Heart right ventricle (tissue), 16 donors: ENCODE data around the gene MAPK7. TPM values are rescaled to one million over a fixed set of nuclear protein-coding genes. Genes with fewer than 3 reads are reported as not detected.

Source experiments
- ATAC-seq, 8 donors: fragments of 200-7000 bp; cut with Tn5 transposase; one replicate each; pipeline ENCODE4 v1.9.1; 2020; ENCODE audit warnings: mild to moderate bottlenecking in 8 of 8, moderate library complexity in 8 of 8, moderate number of reproducible peaks in 1 of 8
- DNase-seq, 2 donors: peaks; one replicate each; pipeline ENCODE4 v3.0.0-alpha.2; 2020
- H3K27ac ChIP-seq, 10 donors: fragments of 200-600 bp; sonication (generic) in 2 of 10; one replicate each; pipeline versions ENCODE4 v1.5.0 to v1.8.0; 2020 to 2022; ENCODE audit warnings: mild to moderate bottlenecking in 3 of 10
- H3K27me3 ChIP-seq, 7 donors: fragments of 200-600 bp; one replicate each; pipeline ENCODE4 v1.8.0; 2021 to 2022; ENCODE audit warnings: mild to moderate bottlenecking in 2 of 7
- H3K36me3 ChIP-seq, 9 donors: fragments of 200-600 bp; sonication (generic) in 1 of 9; one replicate each; pipeline versions ENCODE4 v1.5.0 to v1.8.0; 2020 to 2022; ENCODE audit warnings: mild to moderate bottlenecking in 2 of 9
- H3K4me1 ChIP-seq, 9 donors: fragments of 200-600 bp; sonication (generic) in 1 of 9; one replicate each; pipeline versions ENCODE4 v1.5.0 to v1.8.0; 2020 to 2022; ENCODE audit warnings: mild to moderate bottlenecking in 4 of 9
- H3K4me3 ChIP-seq, 10 donors: fragments of 200-600 bp; sonication (generic) in 2 of 10; one replicate each; pipeline versions ENCODE4 v1.5.0 to v1.8.0; 2020 to 2022; ENCODE audit warnings: mild to moderate bottlenecking in 7 of 10, moderate library complexity in 2 of 10
- H3K9me3 ChIP-seq, 11 donors: fragments of 200-600 bp in 10 of 11; sonication (generic) in 2 of 11; one replicate each; pipeline versions ENCODE4 v1.5.0 to v1.8.0; 2013 to 2022; ENCODE audit warnings: mild to moderate bottlenecking in 2 of 11, control low read depth in 1 of 11, moderate library complexity in 1 of 11
- WGBS, 2 donors: extraction: QIAGEN DNeasy Blood & Tissue Kit; methylation state at CpG; one replicate each; pipeline ENCODE4 v1.1.7; 2013; ENCODE audit warnings: inconsistent platforms in 1 of 2; 5-methylcytosine and 5-hydroxymethylcytosine counted together
- intact Hi-C, 10 donors: fragments of 100-400 bp; cut with DNase I; formaldehyde crosslinking; loops; one replicate each; pipeline versions ENCODE4 v1.11.1 to v1.14.2; 2022
- polyA plus RNA-seq, 2 donors: library from polyadenylated mRNA; stranded (reverse); fragments of 200-250 nt; gene quantifications; one replicate each; pipeline ENCODE4 v1.2.3, GENCODE V29; 2013
- total RNA-seq, 10 donors: library from RNA; stranded (reverse); fragmentation: NEBNext Ultra II Directional in 3 of 10; extraction: Animal tissue kit (Norgen Biotek cat#: 25700) in 3 of 10; gene quantifications; one replicate each; pipeline versions ENCODE4 v1.2.1 to v1.2.4, GENCODE V29; 2021 to 2023
- TF ChIP-seq, protein P1 (sequence below), 9 donors: fragments of 200-600 bp; sonication (generic) in 2 of 9; IDR thresholded peaks; one replicate each; pipeline versions ENCODE4 v1.5.0 to v1.8.0; 2021 to 2022; ENCODE audit warnings: antibody characterized with exemption in 9 of 9, mild to moderate bottlenecking in 5 of 9, moderate library complexity in 1 of 9
- donor health status: Arrhythmogenic right ventricular cardiomyopathy.
- donor health status: ischemic (EF 13 %, LVEDD 7.1; RV severe dilation, severe dysfunction).
- donor health status: healthy with polysubstance abuse.
- donor health status: DM: no; HTN: yes; CAD: no.
- donor health status: DM: no; HTN: no; CAD: no.
- donor health status: ischemic (EF 25% LVEDD 6.9; RV normal size, moderate dysfunction).
- donor health status: ischemic (EF 25% LVEDD 5.7; RV mildly dilated, moderate dysfunction).
- donor health status: healthy.
- donor health status: DM: yes; HTN: yes; CAD: no.
- donor health status: Ischemic cardiomyopathy.
- donor health status: ischemic (EF 35%, LVEDD 5.7; RV mildly dilated, moderate dysfunction).
- donor health status: nonischemic (EF 11% LVEDD 7.7; RV severe dilation, severe dysfunction).
- donor health status: DM: yes; HTN: yes; CAD: no.
- donor health status: PGD.
- donor health status: ischemic (EF 29% LVEDD 5.4; RV normal size, mild dysfunction).
- donor health status: nonischemic (EF 23%, LVEDD 6.1; RV moderate dilation, normal function).

The MAPK7 gene
- total and polyA plus RNA-seq, 12 donors = 7.3 to 16.6 (median 11.4) TPM

DNA sequence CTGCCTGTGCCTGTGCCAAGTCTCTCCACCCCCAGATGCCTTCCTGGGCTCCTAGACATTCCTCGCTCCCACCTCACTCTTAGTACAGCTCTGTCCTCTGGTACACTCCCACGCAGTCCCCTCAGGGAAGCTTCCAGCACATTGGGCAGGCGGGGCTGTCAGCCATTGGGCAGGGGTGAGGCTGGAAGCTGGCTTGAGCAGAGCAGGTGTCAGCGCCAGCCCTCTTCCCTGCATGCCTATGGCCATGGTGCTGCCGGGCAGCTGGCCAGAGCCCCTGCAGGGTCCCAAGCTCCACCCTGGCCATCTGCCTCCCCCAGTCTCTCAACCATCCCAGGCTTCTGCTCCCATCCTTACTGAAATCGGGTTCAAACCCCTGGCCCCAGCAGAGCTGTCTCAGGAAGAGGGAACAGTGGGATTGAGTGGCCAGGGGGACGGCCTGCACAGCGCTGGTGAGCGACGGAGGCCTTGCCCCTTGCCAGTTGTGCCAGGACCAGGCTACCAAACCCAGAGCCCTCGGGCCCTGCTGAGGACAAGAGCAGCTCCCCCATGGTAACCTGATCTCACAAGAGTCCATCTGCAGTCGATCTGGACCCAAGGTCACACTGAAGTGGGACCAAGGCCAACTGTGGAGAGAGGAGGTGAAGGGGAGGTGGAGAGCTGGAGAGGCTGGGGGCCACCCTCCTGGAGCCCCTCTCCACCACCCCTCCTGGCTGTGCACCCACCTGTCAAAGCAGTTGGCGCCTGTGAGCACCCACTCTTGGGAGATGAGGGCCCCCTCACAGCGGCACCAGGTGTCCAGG, 13.4 kb upstream of the MAPK7 start:
- Histone ChIP-seq H3K9me3 (no peaks in the 10 kb centered on the region), H3K27me3 (no peaks in the 10 kb centered on the region), H3K36me3 (no peaks in the 10 kb centered on the region), H3K4me3 (no peak overlapping the region), H3K27ac (no peak overlapping the region), H3K4me1 (peaks cover 0 to 34% (median 17%) of the 10 kb centered on the region in 9 donors)
- WGBS, 2 donors = 82 to 84% methylated on average over 14 of the region's 14 CpGs
- DNase-seq (no peak), ATAC-seq (no peak)
- intact Hi-C loops = loop anchor here in 9 of 10 donors (5.0 to 10.0 kb wide), 7 partner anchors 42 to 402 kb away; no protein-coding TSS in a partner anchor
- TF ChIP-seq, protein P1, sequence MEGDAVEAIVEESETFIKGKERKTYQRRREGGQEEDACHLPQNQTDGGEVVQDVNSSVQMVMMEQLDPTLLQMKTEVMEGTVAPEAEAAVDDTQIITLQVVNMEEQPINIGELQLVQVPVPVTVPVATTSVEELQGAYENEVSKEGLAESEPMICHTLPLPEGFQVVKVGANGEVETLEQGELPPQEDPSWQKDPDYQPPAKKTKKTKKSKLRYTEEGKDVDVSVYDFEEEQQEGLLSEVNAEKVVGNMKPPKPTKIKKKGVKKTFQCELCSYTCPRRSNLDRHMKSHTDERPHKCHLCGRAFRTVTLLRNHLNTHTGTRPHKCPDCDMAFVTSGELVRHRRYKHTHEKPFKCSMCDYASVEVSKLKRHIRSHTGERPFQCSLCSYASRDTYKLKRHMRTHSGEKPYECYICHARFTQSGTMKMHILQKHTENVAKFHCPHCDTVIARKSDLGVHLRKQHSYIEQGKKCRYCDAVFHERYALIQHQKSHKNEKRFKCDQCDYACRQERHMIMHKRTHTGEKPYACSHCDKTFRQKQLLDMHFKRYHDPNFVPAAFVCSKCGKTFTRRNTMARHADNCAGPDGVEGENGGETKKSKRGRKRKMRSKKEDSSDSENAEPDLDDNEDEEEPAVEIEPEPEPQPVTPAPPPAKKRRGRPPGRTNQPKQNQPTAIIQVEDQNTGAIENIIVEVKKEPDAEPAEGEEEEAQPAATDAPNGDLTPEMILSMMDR (IDR thresholded peaks at IDR 0.05) = no peak

DNA sequence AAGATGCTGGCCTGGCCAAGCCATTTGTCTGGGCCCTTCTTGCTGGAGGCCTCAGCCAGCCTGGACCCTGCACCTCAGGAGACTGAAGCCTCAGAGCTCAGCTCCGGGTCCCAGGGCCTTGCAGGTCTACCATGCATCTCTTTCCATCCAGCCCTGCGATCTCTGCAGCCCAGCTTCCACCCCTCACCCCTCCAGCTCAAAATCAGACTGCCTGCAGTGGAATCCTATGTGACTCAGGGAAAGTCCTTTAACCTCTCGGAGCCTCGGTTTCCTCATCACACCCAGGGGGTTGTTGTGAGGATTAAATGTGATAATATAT, 12.8 kb upstream of the MAPK7 start:
- peaks cover under 1 to 39% (median 21%) of the 10 kb centered on the region in 9 donors for H3K4me1 ChIP-seq

GRCh38 chr17:19365833-19366636, 12.3 kb upstream of the MAPK7 start:
- WGBS, 2 donors = 89 to 94% methylated on average over 9 of the region's 9 CpGs
- Histone ChIP-seq H3K4me3 (no peak overlapping the region), H3K36me3 (no peaks in the 10 kb centered on the region), H3K4me1 (peaks cover 4 to 45% (median 21%) of the 10 kb centered on the region in 9 donors), H3K27ac (no peak overlapping the region), H3K27me3 (no peaks in the 10 kb centered on the region), H3K9me3 (no peaks in the 10 kb centered on the region)
- ATAC-seq (no peak), DNase-seq (no peak)
- TF ChIP-seq, protein P1 (IDR thresholded peaks at IDR 0.05) = no peak
- intact Hi-C loops = loop anchor here in 6 of 10 donors (5.0 to 10.0 kb wide), 5 partner anchors 41 to 401 kb away; no protein-coding TSS in a partner anchor

More for the DNA sequence above, 12.8 kb upstream of the MAPK7 start:
- DNase-seq (no peak), ATAC-seq (no peak)
- Histone ChIP-seq H3K27ac (no peak overlapping the region), H3K27me3 (no peaks in the 10 kb centered on the region), H3K4me3 (no peak overlapping the region), H3K36me3 (no peaks in the 10 kb centered on the region), H3K9me3 (no peaks in the 10 kb centered on the region)
- 92 to 95% methylated on average over 4 of the region's 4 CpGs for WGBS, 2 donors
- intact Hi-C loops = loop anchor here in 6 of 10 donors (5.0 to 10.0 kb wide), 5 partner anchors 42 to 402 kb away; no protein-coding TSS in a partner anchor
- TF ChIP-seq, protein P1 (IDR thresholded peaks at IDR 0.05) = no peak

DNA sequence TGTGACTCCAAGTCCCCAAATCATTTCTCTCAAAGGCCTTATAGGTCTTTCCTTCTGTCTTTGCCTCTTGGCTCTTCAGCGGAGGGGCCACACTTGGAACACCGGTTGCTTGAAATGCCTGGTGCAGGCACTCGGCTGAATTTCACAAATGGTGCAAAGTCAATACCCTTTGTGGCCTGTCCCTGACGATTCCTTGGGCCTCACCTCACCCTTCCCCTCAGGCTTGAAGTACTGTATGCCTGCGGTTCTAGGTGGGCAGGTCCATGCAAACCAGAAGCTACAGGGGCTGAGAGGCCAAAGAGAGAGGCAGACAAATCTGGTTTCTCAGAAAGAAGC, 11.7 kb upstream of the MAPK7 start:
- DNase-seq (no peak), ATAC-seq (no peak)
- intact Hi-C loops = loop anchor here in 6 of 10 donors (5.0 to 10.0 kb wide), 5 partner anchors 41 to 401 kb away; no protein-coding TSS in a partner anchor
- Histone ChIP-seq H3K27ac (no peak overlapping the region), H3K4me3 (no peak overlapping the region), H3K4me1 (peaks cover 4 to 50% (median 24%) of the 10 kb centered on the region in 9 donors), H3K36me3 (no peaks in the 10 kb centered on the region), H3K9me3 (no peaks in the 10 kb centered on the region), H3K27me3 (no peaks in the 10 kb centered on the region)
- TF ChIP-seq, protein P1 (IDR thresholded peaks at IDR 0.05) = no peak
- WGBS, 2 donors = 93 to 97% methylated on average over 5 of the region's 5 CpGs
